ENCODE data around the gene EGR2.

Gene EGR2

GRCh38 chr10:62844280-62845011 is 28.3 kb upstream of the EGR2 start:
- H2AK5ac ChIP-seq (ENCODE audit: low read length) = no peak overlapping the region
- no peak overlapping the region for H3K9ac ChIP-seq (ENCODE audit: low read length)
- H3K56ac ChIP-seq (ENCODE audit: low read length) = no peak overlapping the region
- no peak overlapping the region for H2BK15ac ChIP-seq (replicated peaks; ENCODE audit: low read depth)
- H3K79me2 ChIP-seq (ENCODE audit: control insufficient read depth, insufficient read depth, low read length) = no peaks in the 10 kb centered on the region
- H3K27me3 ChIP-seq (ENCODE audit: insufficient read depth, low read length, poor library complexity) = no peaks in the 10 kb centered on the region
- no peak overlapping the region for H3K4me3 ChIP-seq (ENCODE audit: low read length)
- no peak overlapping the region for H3K23ac ChIP-seq (ENCODE audit: low read length)
- no peak overlapping the region for H4K8ac ChIP-seq (ENCODE audit: low read depth, low read length)
- H3K4ac ChIP-seq (ENCODE audit: low read depth, low read length) = no peak overlapping the region
- H2BK120ac ChIP-seq (ENCODE audit: low read depth, low read length) = no peak overlapping the region
- H3K4me1 ChIP-seq (ENCODE audit: control insufficient read depth, low read depth, low read length) = no peaks in the 10 kb centered on the region
- H4K5ac ChIP-seq (ENCODE audit: low read length) = no peak overlapping the region
- no peak overlapping the region for H3K27ac ChIP-seq (ENCODE audit: low read depth, low read length)
- no CpG with 5 or more reads among the region's 7 CpGs for WGBS (ENCODE audit: extremely low coverage, insufficient coverage, low lambda C conversion rate)
- H2BK5ac ChIP-seq (ENCODE audit: low read length) = no peak overlapping the region
- H3K4me2 ChIP-seq (ENCODE audit: low read length) = no peak overlapping the region
- no peaks in the 10 kb centered on the region for H3K79me1 ChIP-seq (ENCODE audit: low read length)
- no peaks in the 10 kb centered on the region for H3K36me3 ChIP-seq (ENCODE audit: control insufficient read depth, insufficient read depth, low read length)
- no peak overlapping the region for H3K18ac ChIP-seq (ENCODE audit: low read length)
- no peak for DNase-seq

- Histone ChIP-seq H3K23ac (ENCODE audit: low read length) (no peak overlapping the region), H3K79me1 (ENCODE audit: low read length) (no peaks in the 10 kb centered on the region), H2AK5ac (ENCODE audit: low read length) (no peak overlapping the region), H3K4me3 (ENCODE audit: low read length) (no peak overlapping the region), H2BK15ac (replicated peaks; ENCODE audit: low read depth) (no peak overlapping the region), H3K4me1 (ENCODE audit: control insufficient read depth, low read depth, low read length) (no peaks in the 10 kb centered on the region), H3K27ac (ENCODE audit: low read depth, low read length) (no peak overlapping the region), H3K56ac (ENCODE audit: low read length) (no peak overlapping the region), H4K8ac (ENCODE audit: low read depth, low read length) (no peak overlapping the region), H3K4ac (ENCODE audit: low read depth, low read length) (no peak overlapping the region), H3K36me3 (ENCODE audit: control insufficient read depth, insufficient read depth, low read length) (no peaks in the 10 kb centered on the region), H3K18ac (ENCODE audit: low read length) (no peak overlapping the region), H3K4me2 (ENCODE audit: low read length) (no peak overlapping the region), H4K5ac (ENCODE audit: low read length) (no peak overlapping the region), H2BK5ac (ENCODE audit: low read length) (no peak overlapping the region), H3K27me3 (ENCODE audit: insufficient read depth, low read length, poor library complexity) (no peaks in the 10 kb centered on the region), H3K9ac (ENCODE audit: low read length) (no peak overlapping the region), H3K79me2 (ENCODE audit: control insufficient read depth, insufficient read depth, low read length) (no peaks in the 10 kb centered on the region), H2BK120ac (ENCODE audit: low read depth, low read length) (no peak overlapping the region)
- peak; percentile 10 for DNase-seq
- no CpG with 5 or more reads among the region's 3 CpGs for WGBS (ENCODE audit: extremely low coverage, insufficient coverage, low lambda C conversion rate)
These were observed 27.4 kb upstream of the EGR2 start for GRCh38 chr10:62843600-62843999.

GRCh38 chr10:62842983-62843382 is 26.8 kb upstream of the EGR2 start:
- Histone ChIP-seq H2BK5ac (ENCODE audit: low read length) (no peak overlapping the region), H3K27me3 (ENCODE audit: insufficient read depth, low read length, poor library complexity) (no peaks in the 10 kb centered on the region), H3K4ac (ENCODE audit: low read depth, low read length) (no peak overlapping the region), H3K79me2 (ENCODE audit: control insufficient read depth, insufficient read depth, low read length) (no peaks in the 10 kb centered on the region), H4K5ac (ENCODE audit: low read length) (no peak overlapping the region), H3K79me1 (ENCODE audit: low read length) (no peaks in the 10 kb centered on the region), H3K18ac (ENCODE audit: low read length) (no peak overlapping the region), H3K27ac (ENCODE audit: low read depth, low read length) (no peak overlapping the region), H2BK15ac (replicated peaks; ENCODE audit: low read depth) (no peak overlapping the region), H3K23ac (ENCODE audit: low read length) (no peak overlapping the region), H3K9ac (ENCODE audit: low read length) (no peak overlapping the region), H2AK5ac (ENCODE audit: low read length) (no peak overlapping the region), H2BK120ac (ENCODE audit: low read depth, low read length) (no peak overlapping the region), H3K36me3 (ENCODE audit: control insufficient read depth, insufficient read depth, low read length) (no peaks in the 10 kb centered on the region), H3K56ac (ENCODE audit: low read length) (no peak overlapping the region), H3K4me2 (ENCODE audit: low read length) (no peak overlapping the region), H3K4me1 (ENCODE audit: control insufficient read depth, low read depth, low read length) (no peaks in the 10 kb centered on the region), H4K8ac (ENCODE audit: low read depth, low read length) (no peak overlapping the region), H3K4me3 (ENCODE audit: low read length) (no peak overlapping the region)
- DNase-seq = no peak
- no CpG with 5 or more reads among the region's 1 CpG for WGBS (ENCODE audit: extremely low coverage, insufficient coverage, low lambda C conversion rate)

GRCh38 chr10:62839590-62839989 is 23.4 kb upstream of the EGR2 start:
- no peak for DNase-seq
- no peak overlapping the region for H3K56ac ChIP-seq (ENCODE audit: low read length)
- no peak overlapping the region for H3K4me3 ChIP-seq (ENCODE audit: low read length)
- no peak overlapping the region for H4K5ac ChIP-seq (ENCODE audit: low read length)
- no CpG with 5 or more reads among the region's 2 CpGs for WGBS (ENCODE audit: extremely low coverage, insufficient coverage, low lambda C conversion rate)
- H3K9ac ChIP-seq (ENCODE audit: low read length) = no peak overlapping the region
- no peak overlapping the region for H2BK120ac ChIP-seq (ENCODE audit: low read depth, low read length)
- H3K79me1 ChIP-seq (ENCODE audit: low read length) = no peaks in the 10 kb centered on the region
- no peak overlapping the region for H3K4ac ChIP-seq (ENCODE audit: low read depth, low read length)
- no peak overlapping the region for H2AK5ac ChIP-seq (ENCODE audit: low read length)
- H3K36me3 ChIP-seq (ENCODE audit: control insufficient read depth, insufficient read depth, low read length) = no peaks in the 10 kb centered on the region
- H3K27me3 ChIP-seq (ENCODE audit: insufficient read depth, low read length, poor library complexity) = no peaks in the 10 kb centered on the region
- H2BK15ac ChIP-seq (replicated peaks; ENCODE audit: low read depth) = no peak overlapping the region
- no peak overlapping the region for H3K27ac ChIP-seq (ENCODE audit: low read depth, low read length)
- H3K23ac ChIP-seq (ENCODE audit: low read length) = no peak overlapping the region
- no peaks in the 10 kb centered on the region for H3K4me1 ChIP-seq (ENCODE audit: control insufficient read depth, low read depth, low read length)
- H4K8ac ChIP-seq (ENCODE audit: low read depth, low read length) = no peak overlapping the region
- no peak overlapping the region for H3K18ac ChIP-seq (ENCODE audit: low read length)
- H2BK5ac ChIP-seq (ENCODE audit: low read length) = no peak overlapping the region
- H3K79me2 ChIP-seq (ENCODE audit: control insufficient read depth, insufficient read depth, low read length) = no peaks in the 10 kb centered on the region
- no peak overlapping the region for H3K4me2 ChIP-seq (ENCODE audit: low read length)

GRCh38 chr10:62831346-62831745 is 15.2 kb upstream of the EGR2 start:
- Histone ChIP-seq H3K79me2 (ENCODE audit: control insufficient read depth, insufficient read depth, low read length) (no peaks in the 10 kb centered on the region), H2AK5ac (ENCODE audit: low read length) (no peak overlapping the region), H2BK5ac (ENCODE audit: low read length) (no peak overlapping the region), H3K18ac (ENCODE audit: low read length) (no peak overlapping the region), H4K5ac (ENCODE audit: low read length) (no peak overlapping the region), H3K27ac (ENCODE audit: low read depth, low read length) (no peak overlapping the region), H3K27me3 (ENCODE audit: insufficient read depth, low read length, poor library complexity) (no peaks in the 10 kb centered on the region), H3K23ac (ENCODE audit: low read length) (no peak overlapping the region), H2BK15ac (replicated peaks; ENCODE audit: low read depth) (no peak overlapping the region), H3K9ac (ENCODE audit: low read length) (no peak overlapping the region), H3K56ac (ENCODE audit: low read length) (no peak overlapping the region), H3K4me2 (ENCODE audit: low read length) (no peak overlapping the region), H3K4me3 (ENCODE audit: low read length) (no peak overlapping the region), H3K4me1 (ENCODE audit: control insufficient read depth, low read depth, low read length) (no peaks in the 10 kb centered on the region), H4K8ac (ENCODE audit: low read depth, low read length) (no peak overlapping the region), H3K79me1 (ENCODE audit: low read length) (no peaks in the 10 kb centered on the region), H3K36me3 (ENCODE audit: control insufficient read depth, insufficient read depth, low read length) (no peaks in the 10 kb centered on the region), H2BK120ac (ENCODE audit: low read depth, low read length) (no peak overlapping the region), H3K4ac (ENCODE audit: low read depth, low read length) (no peak overlapping the region)
- DNase-seq = no peak
- no CpG with 5 or more reads among the region's 2 CpGs for WGBS (ENCODE audit: extremely low coverage, insufficient coverage, low lambda C conversion rate)

- H3K23ac ChIP-seq (ENCODE audit: low read length) = no peak overlapping the region
- H2BK15ac ChIP-seq (replicated peaks; ENCODE audit: low read depth) = no peak overlapping the region
- no peaks in the 10 kb centered on the region for H3K79me2 ChIP-seq (ENCODE audit: control insufficient read depth, insufficient read depth, low read length)
- H2AK5ac ChIP-seq (ENCODE audit: low read length) = no peak overlapping the region
- no peaks in the 10 kb centered on the region for H3K36me3 ChIP-seq (ENCODE audit: control insufficient read depth, insufficient read depth, low read length)
- H3K79me1 ChIP-seq (ENCODE audit: low read length) = no peaks in the 10 kb centered on the region
- H2BK5ac ChIP-seq (ENCODE audit: low read length) = no peak overlapping the region
- H3K4me2 ChIP-seq (ENCODE audit: low read length) = no peak overlapping the region
- H3K9ac ChIP-seq (ENCODE audit: low read length) = no peak overlapping the region
- no peaks in the 10 kb centered on the region for H3K4me1 ChIP-seq (ENCODE audit: control insufficient read depth, low read depth, low read length)
- DNase-seq = peak; percentile 36
- WGBS (ENCODE audit: extremely low coverage, insufficient coverage, low lambda C conversion rate) = no CpG with 5 or more reads among the region's 4 CpGs
- H2BK120ac ChIP-seq (ENCODE audit: low read depth, low read length) = no peak overlapping the region
- no peak overlapping the region for H3K56ac ChIP-seq (ENCODE audit: low read length)
- H4K8ac ChIP-seq (ENCODE audit: low read depth, low read length) = no peak overlapping the region
- H3K27ac ChIP-seq (ENCODE audit: low read depth, low read length) = no peak overlapping the region
- no peak overlapping the region for H3K4ac ChIP-seq (ENCODE audit: low read depth, low read length)
- no peak overlapping the region for H3K4me3 ChIP-seq (ENCODE audit: low read length)
- H3K27me3 ChIP-seq (ENCODE audit: insufficient read depth, low read length, poor library complexity) = no peaks in the 10 kb centered on the region
- H4K5ac ChIP-seq (ENCODE audit: low read length) = no peak overlapping the region
- no peak overlapping the region for H3K18ac ChIP-seq (ENCODE audit: low read length)
These were observed 14.5 kb upstream of the EGR2 start for GRCh38 chr10:62830679-62831078.

Measured in mesendoderm (in vitro differentiated cells).